HepG2 (cell line): Measurements from ENCODE around the gene GRM4. TPM values are rescaled to one million over a fixed set of nuclear protein-coding genes. Genes with fewer than 3 reads are reported as not detected.
A peak's percentile ranks its signal among the peaks of the same experiment; 100 is the strongest.

Source experiments
- CC2D1A ChIP-seq: sonication (generic); formaldehyde crosslinking; IDR thresholded peaks from 2 replicates; pipeline ENCODE4 v1.8.1; 2023; ENCODE audit warnings: mild to moderate bottlenecking, missing genetic modification reagents
- CENPX ChIP-seq: sonication (generic); formaldehyde crosslinking; IDR thresholded peaks from 2 replicates; pipeline ENCODE4 v1.9.0; 2021; ENCODE audit warnings: mild to moderate bottlenecking, missing genetic modification reagents, moderate library complexity
- CREBL2 ChIP-seq: sonication (generic); formaldehyde crosslinking; IDR thresholded peaks from 2 replicates; pipeline ENCODE4 v1.8.1; 2023; ENCODE audit warnings: missing genetic modification reagents, mild to moderate bottlenecking, borderline replicate concordance
- GMEB2 ChIP-seq: IDR thresholded peaks from 2 replicates; pipeline ENCODE4 v1.6.1; 2016; ENCODE audit warnings: missing biosample characterization, missing genetic modification reagents, low read depth
- KLF6 ChIP-seq: IDR thresholded peaks from 2 replicates; pipeline ENCODE4 v1.8.0; 2016; ENCODE audit warnings: missing biosample characterization, missing genetic modification reagents
- NBN ChIP-seq: fragments of 450-650 bp; conservative IDR thresholded peaks from 2 replicates; pipeline ENCODE4 v1.6.1; 2017
- NFYB ChIP-seq: sonication (generic); formaldehyde crosslinking; IDR thresholded peaks from 2 replicates; pipeline ENCODE4 v1.4.0; 2020; ENCODE audit warnings: missing genetic modification reagents
- PITX1 ChIP-seq: sonication (generic); formaldehyde crosslinking; IDR thresholded peaks from 2 replicates; pipeline ENCODE4 v1.5.1; 2020; ENCODE audit warnings: mild to moderate bottlenecking, missing genetic modification reagents
- SIX1 ChIP-seq: sonication (generic); formaldehyde crosslinking; IDR thresholded peaks from 2 replicates; pipeline ENCODE4 v1.4.0; 2020; ENCODE audit warnings: missing genetic modification reagents, borderline replicate concordance
- SNAPC2 ChIP-seq: sonication (generic); formaldehyde crosslinking; IDR thresholded peaks from 2 replicates; pipeline ENCODE4 v1.8.1; 2022; ENCODE audit warnings: mild to moderate bottlenecking, missing genetic modification reagents
- ZBTB42 ChIP-seq: sonication (generic); formaldehyde crosslinking; IDR thresholded peaks from 2 replicates; pipeline ENCODE4 v1.5.0; 2020; ENCODE audit warnings: mild to moderate bottlenecking, missing genetic modification reagents
- ZBTB44 ChIP-seq: sonication (generic); formaldehyde crosslinking; IDR thresholded peaks from 2 replicates; pipeline ENCODE4 v1.4.0; 2020; ENCODE audit warnings: missing genetic modification reagents
- ZFP37 ChIP-seq: sonication (generic); formaldehyde crosslinking; IDR thresholded peaks from 2 replicates; pipeline ENCODE4 v1.4.0; 2020; ENCODE audit warnings: missing genetic modification reagents, borderline replicate concordance
- ZFYVE20 ChIP-seq: sonication (generic); formaldehyde crosslinking; IDR thresholded peaks from 2 replicates; pipeline ENCODE4 v1.8.0; 2023; ENCODE audit warnings: low read depth, mild to moderate bottlenecking, moderate library complexity, missing genetic modification reagents, borderline replicate concordance
- ZMYM3 ChIP-seq: sonication (generic); formaldehyde crosslinking; IDR thresholded peaks from 2 replicates; pipeline ENCODE4 v1.5.1; 2020; ENCODE audit warnings: mild to moderate bottlenecking, missing genetic modification reagents
- ZNF562 ChIP-seq: sonication (generic); formaldehyde crosslinking; IDR thresholded peaks from 2 replicates; pipeline ENCODE4 v1.8.0; 2022; ENCODE audit warnings: missing genetic modification reagents, borderline replicate concordance
- ZNF569 ChIP-seq: sonication (generic); formaldehyde crosslinking; IDR thresholded peaks from 2 replicates; pipeline ENCODE4 v1.5.0; 2020; ENCODE audit warnings: mild to moderate bottlenecking, missing genetic modification reagents, moderate library complexity, borderline replicate concordance
- ZNF790 ChIP-seq: sonication (generic); formaldehyde crosslinking; IDR thresholded peaks from 2 replicates; pipeline ENCODE4 v1.8.0; 2022; ENCODE audit warnings: missing genetic modification reagents, mild to moderate bottlenecking, borderline replicate concordance
- ZSCAN25 ChIP-seq: sonication (generic); formaldehyde crosslinking; IDR thresholded peaks from 2 replicates; pipeline ENCODE4 v1.8.0; 2022; ENCODE audit warnings: mild to moderate bottlenecking, missing genetic modification reagents
- ZXDC ChIP-seq: sonication (generic); formaldehyde crosslinking; IDR thresholded peaks from 2 replicates; pipeline ENCODE4 v1.5.0; 2020; ENCODE audit warnings: mild to moderate bottlenecking, missing genetic modification reagents
- polyA plus RNA-seq, 8 experiments: library from polyadenylated mRNA; depleted of rRNA in 3 of 8; stranded (reverse) in 7 of 8; unstranded in 1 of 8; fragments of >200 nt; fragmentation: Illumina TruSeq in 4 of 8; extraction: Trizol in 4 of 8; gene quantifications; 2 replicates each; pipeline versions ENCODE4 v1.2.1 to v1.2.3, GENCODE V29; 2011 to 2016; ENCODE audit warnings: low read depth in 4 of 8, missing spikeins in 1 of 8, mixed read lengths in 1 of 8; ENCODE audit not compliant: insufficient read depth in 1 of 8
- total RNA-seq, 5 experiments: library from RNA; depleted of rRNA; stranded (reverse); fragments of >200 nt; fragmentation: Illumina TruSeq; extraction: Trizol; gene quantifications; 2 replicates each; pipeline ENCODE4 v1.2.3, GENCODE V29; 2016; ENCODE audit warnings: low read depth in 1 of 5
- TF ChIP-seq, protein P1 (sequence below): IDR thresholded peaks from 2 replicates; pipeline ENCODE4 v1.6.1; 2016; ENCODE audit warnings: control low read depth

Gene GRM4
- total and polyA plus RNA-seq, 2 of the 13 experiments (the other 11 are each of a cell fraction or from before 2014, with no cell fraction given), result not detected

GRCh38 chr6:33988121-33989015 lies 157.5 kb downstream of the GRM4 start (continued):
- TF ChIP-seq ZBTB44 (CRISPR knock-in tag) (no peak), ZBTB42 (CRISPR knock-in tag) (no peak), ZSCAN25 (CRISPR knock-in tag) (peak; percentile 58; the same call in 1 of the 2 replicates), ZFP37 (CRISPR knock-in tag) (peak; percentile 73; the same call in 1 of the 2 replicates), ZNF562 (CRISPR knock-in tag) (no peak), ZNF569 (no peak), GMEB2 (CRISPR knock-in tag) (0 out of 2 replicates have a peak, but pooled peaks have one; percentile 24), ZXDC (CRISPR knock-in tag) (no peak; the same call in 1 of the 2 replicates), KLF6 (CRISPR knock-in tag) (0 out of 2 replicates have a peak, but pooled peaks have one; percentile 49), NBN (no peak), ZFYVE20 (CRISPR knock-in tag) (no peak), NFYB (CRISPR knock-in tag) (no peak), CENPX (CRISPR knock-in tag) (no peak), SIX1 (CRISPR knock-in tag) (peak; percentile 98), CC2D1A (no peak), ZNF790 (CRISPR knock-in tag) (no peak), SNAPC2 (CRISPR knock-in tag) (peak; percentile 78; the same call in 1 of the 2 replicates), CREBL2 (CRISPR knock-in tag) (no peak), PITX1 (CRISPR knock-in tag) (peak; percentile 97), ZMYM3 (CRISPR knock-in tag) (peak; percentile 73; the same call in 1 of the 2 replicates)
- TF ChIP-seq, protein P1, sequence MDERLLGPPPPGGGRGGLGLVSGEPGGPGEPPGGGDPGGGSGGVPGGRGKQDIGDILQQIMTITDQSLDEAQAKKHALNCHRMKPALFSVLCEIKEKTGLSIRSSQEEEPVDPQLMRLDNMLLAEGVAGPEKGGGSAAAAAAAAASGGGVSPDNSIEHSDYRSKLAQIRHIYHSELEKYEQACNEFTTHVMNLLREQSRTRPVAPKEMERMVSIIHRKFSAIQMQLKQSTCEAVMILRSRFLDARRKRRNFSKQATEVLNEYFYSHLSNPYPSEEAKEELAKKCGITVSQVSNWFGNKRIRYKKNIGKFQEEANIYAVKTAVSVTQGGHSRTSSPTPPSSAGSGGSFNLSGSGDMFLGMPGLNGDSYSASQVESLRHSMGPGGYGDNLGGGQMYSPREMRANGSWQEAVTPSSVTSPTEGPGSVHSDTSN (CRISPR knock-in tag), result peak; percentile 64; the same call in 1 of the 2 replicates
